ENCODE data around the gene DENND4C.

Gene DENND4C

DNA sequence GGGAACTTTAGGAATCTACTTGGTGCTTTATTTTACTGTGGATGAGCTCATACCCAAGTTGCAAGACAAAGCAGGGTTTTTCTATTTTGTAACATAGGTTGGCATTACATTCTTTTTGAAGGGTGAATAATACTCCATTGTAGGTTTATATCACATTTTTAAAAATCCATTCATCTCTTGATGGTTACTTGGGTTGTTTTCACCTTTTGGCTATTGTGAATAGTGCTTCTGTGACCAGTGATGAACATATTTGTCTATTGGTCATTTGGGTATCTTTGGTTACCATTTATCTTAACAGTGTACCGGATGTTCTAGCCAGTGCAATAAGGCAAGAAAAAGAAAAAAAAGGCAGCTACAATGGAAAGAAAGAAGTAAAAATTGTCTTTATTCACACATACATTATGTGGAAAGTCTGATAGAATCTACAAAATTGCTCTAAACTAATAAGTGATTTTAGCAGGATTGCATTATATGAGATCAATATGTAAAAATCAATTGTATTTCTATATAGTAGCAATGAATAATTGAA is 40.0 kb downstream of the DENND4C start:
- DNase-seq: no peak

DNA sequence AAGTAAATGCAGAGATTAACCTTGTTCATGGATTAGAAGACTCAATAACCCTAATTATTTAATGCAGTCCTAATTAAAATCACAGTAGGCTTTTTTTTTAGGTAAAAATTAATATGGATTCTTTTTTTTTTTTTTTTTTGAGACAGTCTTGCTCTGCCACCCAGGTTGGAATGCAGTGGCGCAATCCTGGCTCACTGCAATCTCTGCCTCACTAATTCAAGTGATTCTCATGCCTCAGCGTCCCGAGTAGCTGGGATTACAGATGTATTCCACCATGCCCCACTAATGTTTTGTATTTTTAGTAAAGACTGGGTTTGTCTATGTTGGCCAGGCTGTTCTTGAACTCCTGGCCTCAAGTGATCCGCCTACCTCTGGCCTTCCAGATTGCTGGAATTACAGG is 40.6 kb downstream of the DENND4C start:
- DNase-seq: no peak

DNA sequence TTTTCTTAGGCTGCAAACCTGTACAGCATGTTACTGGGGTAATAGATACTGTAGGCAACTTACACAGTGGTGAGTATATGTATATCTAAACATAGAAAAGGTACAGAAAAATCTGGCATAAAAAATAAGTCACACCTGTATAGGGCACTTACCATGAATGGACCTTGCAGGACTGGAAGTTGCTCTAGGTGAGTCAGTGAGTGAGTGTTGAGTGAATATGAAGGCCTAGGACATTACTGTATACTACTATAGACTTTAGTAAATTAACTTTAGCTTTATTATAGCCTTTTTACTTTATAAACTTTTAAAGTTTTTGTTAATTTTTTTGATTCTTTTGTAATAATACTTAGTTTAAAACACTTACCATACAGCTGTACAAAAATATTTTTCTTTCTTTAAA is 51.3 kb downstream of the DENND4C start:
- no peak for DNase-seq

DNA sequence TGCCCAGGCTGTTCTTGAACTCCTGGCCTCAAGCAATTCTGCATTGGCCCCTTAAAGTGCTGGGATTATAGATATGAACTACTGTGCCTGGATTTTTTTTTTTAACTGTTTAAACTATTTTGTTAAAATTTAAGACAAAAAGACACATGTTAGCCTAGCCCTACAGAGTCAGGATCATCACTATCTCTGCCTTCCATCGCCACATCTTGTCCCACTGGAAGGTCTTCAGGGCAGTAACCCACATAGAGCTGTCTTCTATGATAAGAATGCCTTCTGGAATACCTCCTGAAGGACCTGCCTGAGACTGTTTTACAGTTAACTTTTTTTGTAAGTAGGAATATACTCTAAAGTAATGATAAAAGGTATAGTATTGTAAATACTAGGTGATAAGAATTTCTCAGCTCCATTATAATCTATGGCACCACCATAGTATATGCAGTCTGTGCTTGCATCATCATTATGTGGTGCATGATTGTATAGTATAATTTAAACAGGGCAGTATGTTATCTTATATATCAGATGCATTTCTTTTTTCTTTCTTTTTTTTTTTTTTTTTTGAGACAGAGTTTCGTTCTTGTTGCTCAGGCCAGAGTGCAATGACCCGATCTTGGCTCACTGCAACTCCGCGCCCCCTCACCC is 52.7 kb downstream of the DENND4C start:
- no peak for DNase-seq

GRCh38 chr9:19284729-19285128 is 54.2 kb downstream of the DENND4C start:
- no peak for DNase-seq

GRCh38 chr9:19286634-19287188 is 56.2 kb downstream of the DENND4C start:
- no peak for DNase-seq

- no peak for DNase-seq
Measured at GRCh38 chr9:19288081-19288480, 57.6 kb downstream of the DENND4C start.

DNA sequence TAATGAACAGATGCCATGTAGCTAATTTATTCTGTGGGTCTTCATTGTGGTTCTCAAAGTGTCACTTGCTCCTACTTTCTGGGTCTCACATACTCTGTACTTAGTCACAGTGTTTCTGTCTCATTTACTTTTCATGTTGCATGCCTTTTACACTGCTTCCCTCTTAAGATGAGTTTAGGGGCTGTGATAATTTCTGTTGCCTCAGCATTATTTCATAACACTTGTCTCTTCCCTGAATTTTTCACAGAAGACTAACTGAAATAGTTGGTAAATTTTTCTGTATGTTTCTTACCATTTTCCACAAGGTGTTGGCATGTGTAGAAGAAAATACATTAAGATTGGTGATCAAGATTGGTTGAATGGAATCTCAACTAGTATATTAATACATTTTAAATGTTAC is 59.6 kb downstream of the DENND4C start:
- DNase-seq: no peak

DNA sequence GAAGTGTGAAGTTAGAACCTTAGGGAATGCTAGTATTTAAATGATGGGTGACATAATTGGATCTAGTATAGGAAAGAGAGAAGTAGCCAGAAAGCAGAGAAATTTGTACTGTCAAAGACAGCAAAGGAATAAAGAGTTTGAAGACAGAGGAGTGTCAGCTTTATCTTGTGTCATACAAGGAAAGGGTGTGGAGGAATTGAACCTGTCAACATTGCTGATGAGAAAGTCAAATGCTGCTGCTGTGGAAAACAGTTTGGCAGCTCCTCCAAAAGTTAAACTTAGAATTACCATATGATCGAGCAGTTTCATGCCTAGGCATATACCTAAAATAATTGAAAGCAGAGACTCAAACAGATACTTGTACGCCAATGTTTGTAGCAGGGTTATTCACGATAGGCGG is 63.7 kb downstream of the DENND4C start:
- no peak for DNase-seq

DNA sequence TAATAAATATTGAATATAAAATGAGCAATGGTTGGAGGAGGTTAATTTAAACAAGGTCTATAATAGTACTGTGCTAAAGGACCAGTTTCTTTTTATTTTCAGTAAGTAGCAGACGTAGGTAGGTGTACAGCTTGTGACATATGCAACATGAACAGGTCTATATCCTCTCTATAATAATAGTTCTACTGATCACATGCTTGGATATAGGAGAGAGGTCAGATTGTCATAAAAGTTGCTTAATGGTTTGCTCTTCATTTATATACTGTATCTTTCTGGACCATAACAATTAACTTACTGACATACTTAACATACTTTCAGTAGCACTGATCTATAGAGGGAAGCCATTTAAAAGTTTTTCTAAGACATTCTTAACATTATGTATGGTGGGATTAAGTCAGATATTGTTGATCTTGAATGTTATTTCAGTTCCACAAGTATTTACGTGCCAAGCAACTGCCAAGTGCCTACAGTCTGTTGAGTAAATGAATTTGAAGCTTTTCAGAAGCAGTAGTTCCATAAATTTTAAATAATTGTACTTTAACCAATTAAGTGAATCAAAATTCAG is 68.0 kb downstream of the DENND4C start:
- no peak for DNase-seq

- no peak for DNase-seq
Measured at GRCh38 chr9:19303216-19303615, 72.7 kb downstream of the DENND4C start.

- no peak for DNase-seq
Measured at GRCh38 chr9:19306568-19306967, 76.1 kb downstream of the DENND4C start.

DNA sequence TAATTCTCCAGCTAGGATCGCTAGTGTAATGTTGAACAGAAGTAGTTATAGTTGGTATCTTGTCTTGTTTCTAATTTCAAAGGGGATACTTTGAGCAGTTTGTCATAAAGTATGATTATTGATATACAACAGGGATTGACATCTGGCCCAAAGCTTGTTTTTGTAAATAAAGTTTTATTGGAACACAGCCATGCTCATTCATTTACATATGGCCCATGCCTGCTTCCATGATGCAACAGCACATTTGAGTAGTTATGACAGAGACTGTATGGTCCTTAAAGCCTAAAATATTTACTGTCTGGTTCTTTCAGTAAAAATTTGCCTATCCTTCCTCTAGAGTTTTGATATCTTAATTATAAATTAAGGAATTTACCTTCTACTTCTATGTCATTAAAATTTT is 79.8 kb downstream of the DENND4C start:
- no peak for DNase-seq

DNA sequence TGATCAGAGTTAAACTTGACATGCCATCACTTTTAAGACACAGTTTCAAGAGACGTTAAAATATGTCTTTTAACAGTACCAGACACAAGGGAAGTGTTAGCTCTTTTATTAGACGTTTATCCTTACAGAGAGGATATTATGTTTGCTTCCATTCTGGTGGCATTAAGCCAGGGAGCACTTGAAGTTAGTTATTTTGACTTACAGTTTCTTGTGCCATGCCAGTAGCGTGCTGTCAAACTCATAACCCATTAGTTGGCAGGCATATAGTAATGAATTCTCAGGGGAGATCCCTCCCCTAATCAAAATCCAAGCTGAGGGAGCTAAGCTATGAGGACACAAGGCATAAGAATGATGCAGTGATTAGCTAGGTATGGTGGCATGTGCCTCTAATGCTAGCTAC is 83.1 kb downstream of the DENND4C start:
- no peak for DNase-seq

- DNase-seq: no peak
Measured at GRCh38 chr9:19320495-19320894, 90.0 kb downstream of the DENND4C start.

GRCh38 chr9:19331877-19332276 is 101.4 kb downstream of the DENND4C start:
- no peak for DNase-seq

- no peak for DNase-seq
Measured at GRCh38 chr9:19336166-19336565, 105.7 kb downstream of the DENND4C start.

GRCh38 chr9:19342947-19343346 is 112.5 kb downstream of the DENND4C start:
- DNase-seq: no peak

DNA sequence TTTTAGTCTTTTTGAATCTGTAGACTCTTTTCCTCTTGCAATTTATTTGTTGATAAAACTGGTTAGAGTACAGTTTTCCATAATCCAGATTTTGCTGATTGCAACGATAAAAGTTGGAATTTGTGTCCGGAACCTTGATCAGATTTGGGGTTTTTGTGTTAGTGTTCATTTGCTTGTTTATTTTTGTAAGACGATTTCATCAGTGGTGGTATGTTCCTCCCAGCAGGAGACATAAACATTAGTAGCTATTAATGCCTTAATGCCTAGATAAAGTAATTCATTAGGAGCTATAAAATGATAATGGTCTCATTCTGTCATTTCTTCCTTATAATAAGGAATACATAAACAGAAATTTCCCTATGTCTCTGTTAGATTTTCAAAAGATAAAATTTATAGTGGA is 128.2 kb downstream of the DENND4C start:
- DNase-seq: no peak

DNA sequence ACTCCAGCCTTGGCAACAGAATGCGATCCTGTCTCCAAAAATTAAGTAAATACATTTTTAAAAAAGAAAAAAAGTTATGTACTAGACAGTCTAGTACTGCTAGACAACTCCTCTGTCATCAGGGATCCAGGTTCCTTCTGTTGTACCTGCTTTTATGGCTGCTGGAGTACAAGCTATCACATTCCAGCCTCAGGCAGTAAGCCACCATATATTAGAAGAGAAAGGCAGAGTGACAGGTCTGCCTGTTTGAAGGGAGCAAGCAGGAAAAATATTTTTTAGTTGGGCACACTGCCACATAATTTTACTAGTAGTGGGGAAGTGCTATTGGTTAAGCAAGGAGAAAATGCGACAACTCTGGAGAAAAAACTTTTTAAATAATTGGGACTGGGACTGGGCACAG is 138.6 kb downstream of the DENND4C start:
- DNase-seq: no peak

GRCh38 chr9:19371942-19372341 is 141.4 kb downstream of the DENND4C start:
- DNase-seq: no peak

- no peak for DNase-seq
Measured at GRCh38 chr9:19372567-19372966, 142.1 kb downstream of the DENND4C start.

DNA sequence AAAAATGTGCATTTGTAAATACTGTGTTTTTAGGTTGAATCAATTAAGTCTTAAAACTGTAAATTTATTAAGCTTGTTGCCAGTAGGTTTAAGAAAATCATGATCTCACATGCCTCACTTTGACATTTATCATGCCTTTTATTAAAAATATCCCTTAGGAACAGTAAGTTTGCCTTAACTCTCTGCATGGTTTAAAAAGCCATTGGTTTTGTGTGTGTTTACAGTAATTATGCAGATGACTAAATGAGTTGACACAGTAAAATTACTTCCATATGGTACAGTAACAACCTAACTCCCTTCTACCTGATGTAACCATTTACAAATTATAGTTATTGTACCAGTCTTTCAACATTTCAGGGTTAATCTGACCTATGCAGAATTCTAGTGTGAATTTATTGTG is 143.0 kb downstream of the DENND4C start:
- no peak for DNase-seq

DNA sequence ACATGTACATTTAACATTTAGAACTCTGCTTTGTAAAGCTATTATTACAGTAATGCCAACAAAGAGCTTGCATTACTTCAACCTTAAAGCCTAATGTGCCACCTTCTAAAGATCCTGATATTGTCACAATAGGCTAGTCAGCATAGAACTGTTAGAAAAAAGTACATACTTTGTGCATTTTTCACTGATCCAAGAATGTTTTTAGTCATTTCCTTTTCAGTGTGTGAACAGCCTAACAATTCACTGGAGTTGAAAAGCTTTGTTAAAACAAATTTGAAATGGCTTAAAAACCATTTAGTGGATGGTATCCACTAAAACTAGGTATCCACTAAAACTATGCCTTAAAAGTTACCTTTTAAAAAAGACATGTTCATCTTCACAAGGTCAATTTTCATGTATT is 145.0 kb downstream of the DENND4C start:
- DNase-seq: no peak

GRCh38 chr9:19376931-19377330 is 146.4 kb downstream of the DENND4C start:
- no peak for DNase-seq

Data from stimulated activated CD4-positive, alpha-beta T cell treated with anti-CD3 and anti-CD28 coated beads, Interleukin-4, amount 100 ng/mL, for 1 hour (primary cell).